ENCODE data around the gene CCND1. TPM values are rescaled to one million over a fixed set of nuclear protein-coding genes. Genes with fewer than 3 reads are reported as not detected.

CCND1 gene
- total RNA-seq, 1 experiment from 2014 or later = 2,517 TPM

- no peak for DNase-seq (ENCODE audit: low spot score)
These were observed 56.5 kb downstream of the CCND1 start for GRCh38 chr11:69697469-69697843.

GRCh38 chr11:69697861-69698260, 56.9 kb downstream of the CCND1 start:
- Histone ChIP-seq H3K4me3 (ENCODE audit: low read depth, low read length, poor library complexity, severe bottlenecking) (no peak overlapping the region), H3K27me3 (replicated peaks; ENCODE audit: insufficient read depth, low read depth, low read length, poor library complexity) (peaks cover 19% of the 10 kb centered on the region), H3K9me3 (ENCODE audit: low read depth, low read length, poor library complexity, severe bottlenecking) (no peaks in the 10 kb centered on the region), H3K4me1 (ENCODE audit: insufficient read depth, low read length, poor library complexity, severe bottlenecking) (no peaks in the 10 kb centered on the region), H3K36me3 (ENCODE audit: insufficient read depth, low read length, poor library complexity, severe bottlenecking) (no peaks in the 10 kb centered on the region), H3K27ac (ENCODE audit: low read depth, low read length, poor library complexity, severe bottlenecking) (no peak overlapping the region)
- CTCF ChIA-PET = no interaction called here
- no peak for DNase-seq (ENCODE audit: low spot score)
- BruUV-seq (replicated peaks) = no TSS peak
- intact Hi-C loops (cut with micrococcal nuclease; ENCODE audit: unreplicated experiment) = no loop called here
- TF ChIP-seq CTCF (conservative IDR thresholded peaks at IDR 0.05; ENCODE audit: low read depth, low read length) = no peak
- no peak for TF ChIP-seq EZH2 (IDR thresholded peaks at IDR 0.05; ENCODE audit: borderline replicate concordance, low read depth, low read length, poor library complexity, severe bottlenecking)
- POLR2A ChIA-PET (ENCODE audit: low non-redundant PET) = no interaction called here

More at GRCh38 chr11:69697469-69697843, 56.5 kb downstream of the CCND1 start:
- CTCF ChIA-PET = no interaction called here
- no peak for TF ChIP-seq EZH2 (IDR thresholded peaks at IDR 0.05; ENCODE audit: borderline replicate concordance, low read depth, low read length, poor library complexity, severe bottlenecking)
- Histone ChIP-seq H3K27ac (ENCODE audit: low read depth, low read length, poor library complexity, severe bottlenecking) (no peak overlapping the region), H3K27me3 (replicated peaks; ENCODE audit: insufficient read depth, low read depth, low read length, poor library complexity) (peaks cover 15% of the 10 kb centered on the region), H3K4me3 (ENCODE audit: low read depth, low read length, poor library complexity, severe bottlenecking) (no peak overlapping the region), H3K4me1 (ENCODE audit: insufficient read depth, low read length, poor library complexity, severe bottlenecking) (no peaks in the 10 kb centered on the region), H3K9me3 (ENCODE audit: low read depth, low read length, poor library complexity, severe bottlenecking) (no peaks in the 10 kb centered on the region), H3K36me3 (ENCODE audit: insufficient read depth, low read length, poor library complexity, severe bottlenecking) (no peaks in the 10 kb centered on the region)
- no TSS peak for BruUV-seq (replicated peaks)
- POLR2A ChIA-PET (ENCODE audit: low non-redundant PET) = no interaction called here
- intact Hi-C loops (cut with micrococcal nuclease; ENCODE audit: unreplicated experiment) = no loop called here

- Histone ChIP-seq H3K36me3 (ENCODE audit: insufficient read depth, low read length, poor library complexity, severe bottlenecking) (no peaks in the 10 kb centered on the region), H3K27ac (ENCODE audit: low read depth, low read length, poor library complexity, severe bottlenecking) (no peak overlapping the region), H3K9me3 (ENCODE audit: low read depth, low read length, poor library complexity, severe bottlenecking) (no peaks in the 10 kb centered on the region), H3K4me3 (ENCODE audit: low read depth, low read length, poor library complexity, severe bottlenecking) (no peak overlapping the region), H3K4me1 (ENCODE audit: insufficient read depth, low read length, poor library complexity, severe bottlenecking) (peaks cover 1% of the 10 kb centered on the region), H3K27me3 (replicated peaks; ENCODE audit: insufficient read depth, low read depth, low read length, poor library complexity) (peaks cover 24% of the 10 kb centered on the region)
- intact Hi-C loops (cut with micrococcal nuclease; ENCODE audit: unreplicated experiment) = no loop called here
- ChIA-PET CTCF (no interaction called here), POLR2A (ENCODE audit: low non-redundant PET) (no interaction called here)
- DNase-seq (ENCODE audit: low spot score) = no peak
- TF ChIP-seq CTCF (conservative IDR thresholded peaks at IDR 0.05; ENCODE audit: low read depth, low read length) = no peak
- no peak for TF ChIP-seq EZH2 (IDR thresholded peaks at IDR 0.05; ENCODE audit: borderline replicate concordance, low read depth, low read length, poor library complexity, severe bottlenecking)
- no TSS peak for BruUV-seq (replicated peaks)
These were observed 57.4 kb downstream of the CCND1 start for GRCh38 chr11:69698362-69698761.

GRCh38 chr11:69699213-69699612, 58.3 kb downstream of the CCND1 start:
- POLR2A ChIA-PET (ENCODE audit: low non-redundant PET) = no interaction called here
- H3K27me3 ChIP-seq (replicated peaks; ENCODE audit: insufficient read depth, low read depth, low read length, poor library complexity) = peaks cover 32% of the 10 kb centered on the region
- intact Hi-C loops (cut with micrococcal nuclease; ENCODE audit: unreplicated experiment) = no loop called here
- TF ChIP-seq EZH2 (IDR thresholded peaks at IDR 0.05; ENCODE audit: borderline replicate concordance, low read depth, low read length, poor library complexity, severe bottlenecking) (no peak), CTCF (conservative IDR thresholded peaks at IDR 0.05; ENCODE audit: low read depth, low read length) (no peak)
- H3K4me1 ChIP-seq (ENCODE audit: insufficient read depth, low read length, poor library complexity, severe bottlenecking) = peaks cover 10% of the 10 kb centered on the region
- DNase-seq (ENCODE audit: low spot score) = no peak
- CTCF ChIA-PET = no interaction called here
- H3K36me3 ChIP-seq (ENCODE audit: insufficient read depth, low read length, poor library complexity, severe bottlenecking) = no peaks in the 10 kb centered on the region
- BruUV-seq (replicated peaks) = no TSS peak
- H3K4me3 ChIP-seq (ENCODE audit: low read depth, low read length, poor library complexity, severe bottlenecking) = no peak overlapping the region
- no peak overlapping the region for H3K27ac ChIP-seq (ENCODE audit: low read depth, low read length, poor library complexity, severe bottlenecking)
- H3K9me3 ChIP-seq (ENCODE audit: low read depth, low read length, poor library complexity, severe bottlenecking) = no peaks in the 10 kb centered on the region

Measured in A673 (cell line).